ENCODE data around the gene FMN1.

- TF ChIP-seq, protein P1, sequence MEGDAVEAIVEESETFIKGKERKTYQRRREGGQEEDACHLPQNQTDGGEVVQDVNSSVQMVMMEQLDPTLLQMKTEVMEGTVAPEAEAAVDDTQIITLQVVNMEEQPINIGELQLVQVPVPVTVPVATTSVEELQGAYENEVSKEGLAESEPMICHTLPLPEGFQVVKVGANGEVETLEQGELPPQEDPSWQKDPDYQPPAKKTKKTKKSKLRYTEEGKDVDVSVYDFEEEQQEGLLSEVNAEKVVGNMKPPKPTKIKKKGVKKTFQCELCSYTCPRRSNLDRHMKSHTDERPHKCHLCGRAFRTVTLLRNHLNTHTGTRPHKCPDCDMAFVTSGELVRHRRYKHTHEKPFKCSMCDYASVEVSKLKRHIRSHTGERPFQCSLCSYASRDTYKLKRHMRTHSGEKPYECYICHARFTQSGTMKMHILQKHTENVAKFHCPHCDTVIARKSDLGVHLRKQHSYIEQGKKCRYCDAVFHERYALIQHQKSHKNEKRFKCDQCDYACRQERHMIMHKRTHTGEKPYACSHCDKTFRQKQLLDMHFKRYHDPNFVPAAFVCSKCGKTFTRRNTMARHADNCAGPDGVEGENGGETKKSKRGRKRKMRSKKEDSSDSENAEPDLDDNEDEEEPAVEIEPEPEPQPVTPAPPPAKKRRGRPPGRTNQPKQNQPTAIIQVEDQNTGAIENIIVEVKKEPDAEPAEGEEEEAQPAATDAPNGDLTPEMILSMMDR (IDR thresholded peaks at IDR 0.05), result no peak
- no peak for TF ChIP-seq POLR2A (IDR thresholded peaks at IDR 0.05)
Measured at GRCh38 chr15:33169625-33170024, 24.9 kb downstream of the FMN1 start.
